ENCODE results near the gene TTBK1. TPM values are rescaled to one million over a fixed set of nuclear protein-coding genes. Genes with fewer than 3 reads are reported as not detected.

Gene TTBK1
- polyA plus RNA-seq, 1 donor from 2014 or later = 4.2 TPM

DNA sequence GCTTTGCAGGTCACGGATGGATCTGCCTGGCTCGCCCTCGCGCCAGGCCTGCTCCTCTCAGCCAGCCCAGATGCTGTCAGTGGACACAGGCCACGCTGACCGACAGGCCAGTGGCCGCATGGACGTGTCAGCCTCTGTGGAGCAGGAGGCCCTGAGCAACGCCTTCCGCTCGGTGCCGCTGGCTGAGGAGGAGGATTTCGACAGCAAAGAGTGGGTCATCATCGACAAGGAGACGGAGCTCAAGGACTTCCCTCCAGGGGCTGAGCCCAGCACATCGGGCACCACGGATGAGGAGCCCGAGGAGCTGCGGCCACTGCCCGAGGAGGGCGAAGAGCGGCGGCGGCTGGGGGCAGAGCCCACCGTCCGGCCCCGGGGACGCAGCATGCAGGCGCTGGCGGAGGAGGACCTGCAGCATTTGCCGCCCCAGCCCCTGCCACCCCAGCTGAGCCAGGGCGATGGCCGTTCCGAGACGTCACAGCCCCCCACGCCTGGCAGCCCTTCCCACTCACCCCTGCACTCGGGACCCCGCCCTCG is 19.6 kb downstream of the TTBK1 start:
- Histone ChIP-seq H3K27me3 (ENCODE audit: insufficient read depth, low read depth, low read length) (no peaks in the 10 kb centered on the region), H3K9me3 (ENCODE audit: low read length) (no peaks in the 10 kb centered on the region), H2AFZ (ENCODE audit: low read depth, low read length) (no peak overlapping the region), H3K4me3 (ENCODE audit: low read length) (no peak overlapping the region), H3K36me3 (ENCODE audit: insufficient read depth, low read length) (peaks cover 4% of the 10 kb centered on the region), H4K20me1 (ENCODE audit: insufficient read depth) (no peaks in the 10 kb centered on the region), H3K9ac (ENCODE audit: low read length) (no peak overlapping the region), H3F3A (ENCODE audit: insufficient read depth, low read length, poor library complexity, severe bottlenecking) (no peaks in the 10 kb centered on the region), H3K79me2 (replicated peaks; ENCODE audit: insufficient read depth, low read length) (no peaks in the 10 kb centered on the region), H3K27ac (ENCODE audit: low read length) (no peak overlapping the region), H3K4me2 (ENCODE audit: low read length) (no peak overlapping the region), H3K9me2 (ENCODE audit: insufficient read depth, low read length) (no peaks in the 10 kb centered on the region)
- TF ChIP-seq, protein P1, sequence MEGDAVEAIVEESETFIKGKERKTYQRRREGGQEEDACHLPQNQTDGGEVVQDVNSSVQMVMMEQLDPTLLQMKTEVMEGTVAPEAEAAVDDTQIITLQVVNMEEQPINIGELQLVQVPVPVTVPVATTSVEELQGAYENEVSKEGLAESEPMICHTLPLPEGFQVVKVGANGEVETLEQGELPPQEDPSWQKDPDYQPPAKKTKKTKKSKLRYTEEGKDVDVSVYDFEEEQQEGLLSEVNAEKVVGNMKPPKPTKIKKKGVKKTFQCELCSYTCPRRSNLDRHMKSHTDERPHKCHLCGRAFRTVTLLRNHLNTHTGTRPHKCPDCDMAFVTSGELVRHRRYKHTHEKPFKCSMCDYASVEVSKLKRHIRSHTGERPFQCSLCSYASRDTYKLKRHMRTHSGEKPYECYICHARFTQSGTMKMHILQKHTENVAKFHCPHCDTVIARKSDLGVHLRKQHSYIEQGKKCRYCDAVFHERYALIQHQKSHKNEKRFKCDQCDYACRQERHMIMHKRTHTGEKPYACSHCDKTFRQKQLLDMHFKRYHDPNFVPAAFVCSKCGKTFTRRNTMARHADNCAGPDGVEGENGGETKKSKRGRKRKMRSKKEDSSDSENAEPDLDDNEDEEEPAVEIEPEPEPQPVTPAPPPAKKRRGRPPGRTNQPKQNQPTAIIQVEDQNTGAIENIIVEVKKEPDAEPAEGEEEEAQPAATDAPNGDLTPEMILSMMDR (IDR thresholded peaks at IDR 0.05; ENCODE audit: poor library complexity, severe bottlenecking) = no peak
- TF ChIP-seq EZH2 (IDR thresholded peaks at IDR 0.05; ENCODE audit: borderline replicate concordance, insufficient read depth, low read length, poor library complexity, severe bottlenecking) = no peak

DNA sequence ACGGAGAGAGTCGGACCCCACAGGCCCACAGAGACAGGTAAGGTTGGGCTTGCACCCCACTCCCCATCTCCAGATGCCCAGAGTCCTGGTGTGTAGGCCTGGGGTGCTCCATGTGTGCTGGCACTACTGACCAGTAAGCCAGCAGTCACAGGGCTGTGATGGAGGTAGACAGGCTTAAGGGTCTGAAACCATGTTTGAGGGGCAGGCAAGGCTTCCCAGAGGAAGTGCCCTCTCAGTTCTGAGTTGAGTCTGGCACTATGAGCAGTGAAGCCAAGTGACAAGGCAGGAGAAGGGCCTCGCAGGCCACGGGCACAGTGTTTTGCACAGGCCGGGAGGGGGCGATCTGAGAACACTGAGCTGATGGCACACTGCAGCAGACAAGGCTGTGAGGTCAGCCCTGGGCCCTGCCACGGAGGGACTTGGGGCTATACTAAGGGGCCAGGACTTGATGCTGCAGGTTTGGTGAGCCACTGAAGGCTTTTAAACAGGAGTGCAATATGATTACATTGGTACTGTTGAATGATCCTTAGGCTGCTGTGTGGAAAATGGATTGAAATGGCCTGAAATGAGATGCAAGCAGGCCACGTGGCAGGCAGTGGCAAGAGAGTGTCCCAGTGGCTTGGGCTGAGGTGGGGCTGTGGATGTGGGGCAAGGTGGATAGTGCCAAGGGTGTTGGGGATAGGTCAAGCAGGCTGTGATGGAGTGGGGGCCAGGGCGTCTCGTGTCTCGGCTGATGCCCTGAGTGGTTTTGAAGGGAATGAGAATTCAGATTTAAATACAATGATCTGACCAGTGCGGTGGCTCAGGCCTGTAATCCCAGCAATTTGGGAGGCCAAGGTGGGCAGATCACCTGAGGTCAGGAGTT is 20.3 kb downstream of the TTBK1 start:
- no peak overlapping the region for H3K9ac ChIP-seq (ENCODE audit: low read length)
- no peak overlapping the region for H3K27ac ChIP-seq (ENCODE audit: low read length)
- no peaks in the 10 kb centered on the region for H3K79me2 ChIP-seq (replicated peaks; ENCODE audit: insufficient read depth, low read length)
- H3F3A ChIP-seq (ENCODE audit: insufficient read depth, low read length, poor library complexity, severe bottlenecking) = no peaks in the 10 kb centered on the region
- no peaks in the 10 kb centered on the region for H4K20me1 ChIP-seq (ENCODE audit: insufficient read depth)
- H3K4me3 ChIP-seq (ENCODE audit: low read length) = no peak overlapping the region
- no peak overlapping the region for H3K4me2 ChIP-seq (ENCODE audit: low read length)
- H3K36me3 ChIP-seq (ENCODE audit: insufficient read depth, low read length) = no peaks in the 10 kb centered on the region
- H3K9me3 ChIP-seq (ENCODE audit: low read length) = no peaks in the 10 kb centered on the region
- TF ChIP-seq, protein P1 (IDR thresholded peaks at IDR 0.05; ENCODE audit: poor library complexity, severe bottlenecking) = peak; percentile 39
- TF ChIP-seq RAD21 (conservative IDR thresholded peaks at IDR 0.05) = peak; percentile 25
- TF ChIP-seq MXI1 (conservative IDR thresholded peaks at IDR 0.05; ENCODE audit: poor library complexity, severe bottlenecking) = no peak
- no peaks in the 10 kb centered on the region for H3K9me2 ChIP-seq (ENCODE audit: insufficient read depth, low read length)
- no peaks in the 10 kb centered on the region for H3K27me3 ChIP-seq (ENCODE audit: insufficient read depth, low read depth, low read length)
- H2AFZ ChIP-seq (ENCODE audit: low read depth, low read length) = no peak overlapping the region

DNA sequence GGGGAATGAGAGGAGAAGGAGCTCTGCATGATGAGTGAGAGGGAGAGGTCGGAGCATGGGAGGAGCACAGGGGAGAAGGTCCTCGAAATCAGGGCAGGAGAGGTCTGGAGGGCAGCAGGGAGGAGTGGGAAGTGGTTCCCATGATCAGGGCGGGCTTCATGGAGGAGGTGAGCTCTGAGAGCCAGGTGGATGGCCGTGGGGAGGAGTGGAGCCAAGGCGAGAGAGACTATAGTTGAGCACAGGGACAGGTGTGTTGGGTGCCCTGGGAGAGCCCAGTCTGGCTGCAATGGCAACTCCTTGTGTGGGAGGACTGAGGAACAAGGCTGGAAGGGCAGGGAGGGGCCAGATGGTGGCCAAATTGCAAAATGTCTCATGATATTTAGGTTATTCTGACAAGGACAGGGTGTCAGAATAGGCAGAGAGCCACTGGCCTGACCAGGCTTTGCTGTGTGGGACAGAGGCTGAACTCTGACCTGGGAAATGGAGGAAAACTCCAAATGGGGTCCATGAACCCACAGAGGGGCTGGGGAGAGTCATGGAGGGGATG is 21.4 kb downstream of the TTBK1 start:
- TF ChIP-seq SMC3 (conservative IDR thresholded peaks at IDR 0.05; ENCODE audit: poor library complexity) (no peak), POLR2AphosphoS5 (IDR thresholded peaks at IDR 0.05) (no peak), RAD21 (conservative IDR thresholded peaks at IDR 0.05) (no peak)
- TF ChIP-seq, protein P1 (IDR thresholded peaks at IDR 0.05; ENCODE audit: poor library complexity, severe bottlenecking) = no peak
- Histone ChIP-seq H3K9me2 (ENCODE audit: insufficient read depth, low read length) (no peaks in the 10 kb centered on the region), H4K20me1 (ENCODE audit: insufficient read depth) (peaks cover 5% of the 10 kb centered on the region), H3K36me3 (ENCODE audit: insufficient read depth, low read length) (no peaks in the 10 kb centered on the region), H3F3A (ENCODE audit: insufficient read depth, low read length, poor library complexity, severe bottlenecking) (no peaks in the 10 kb centered on the region), H3K4me2 (ENCODE audit: low read length) (no peak overlapping the region), H3K27ac (ENCODE audit: low read length) (no peak overlapping the region), H3K9me3 (ENCODE audit: low read length) (no peaks in the 10 kb centered on the region), H3K79me2 (replicated peaks; ENCODE audit: insufficient read depth, low read length) (no peaks in the 10 kb centered on the region), H3K4me3 (ENCODE audit: low read length) (no peak overlapping the region), H3K27me3 (ENCODE audit: insufficient read depth, low read depth, low read length) (no peaks in the 10 kb centered on the region), H3K9ac (ENCODE audit: low read length) (no peak overlapping the region), H2AFZ (ENCODE audit: low read depth, low read length) (no peak overlapping the region)

All from neural cell (in vitro differentiated cells).